Left lobe of liver (tissue), 2 donors: ENCODE results near the gene FAM153A. TPM values are rescaled to one million over a fixed set of nuclear protein-coding genes. Genes with fewer than 3 reads are reported as not detected.
"Not testable (repeated sequence)": the region's sequence is repeated elsewhere in the genome, so short reads cannot be mapped to it uniquely, and the experiment has no call there.

ENCODE experiments used
- ATAC-seq: fragments of 200-7000 bp; cut with Tn5 transposase; one replicate; pipeline ENCODE4 v1.9.1; 2020; ENCODE audit warnings: mild to moderate bottlenecking, moderate library complexity
- DNase-seq: peaks from one replicate; pipeline ENCODE4 v3.0.0-alpha.2; 2020; ENCODE audit warnings: low spot score
- total RNA-seq: library from RNA; stranded (reverse); gene quantifications from one replicate; pipeline ENCODE4 v1.2.1, GENCODE V29; 2021
- donor health status: DM: no; HTN: no; CAD: no; lungs with moderate emphysema.
- donor health status: DM: no; HTN: yes; CAD: no.

Gene FAM153A
- total RNA-seq, result 0.73 TPM

DNA sequence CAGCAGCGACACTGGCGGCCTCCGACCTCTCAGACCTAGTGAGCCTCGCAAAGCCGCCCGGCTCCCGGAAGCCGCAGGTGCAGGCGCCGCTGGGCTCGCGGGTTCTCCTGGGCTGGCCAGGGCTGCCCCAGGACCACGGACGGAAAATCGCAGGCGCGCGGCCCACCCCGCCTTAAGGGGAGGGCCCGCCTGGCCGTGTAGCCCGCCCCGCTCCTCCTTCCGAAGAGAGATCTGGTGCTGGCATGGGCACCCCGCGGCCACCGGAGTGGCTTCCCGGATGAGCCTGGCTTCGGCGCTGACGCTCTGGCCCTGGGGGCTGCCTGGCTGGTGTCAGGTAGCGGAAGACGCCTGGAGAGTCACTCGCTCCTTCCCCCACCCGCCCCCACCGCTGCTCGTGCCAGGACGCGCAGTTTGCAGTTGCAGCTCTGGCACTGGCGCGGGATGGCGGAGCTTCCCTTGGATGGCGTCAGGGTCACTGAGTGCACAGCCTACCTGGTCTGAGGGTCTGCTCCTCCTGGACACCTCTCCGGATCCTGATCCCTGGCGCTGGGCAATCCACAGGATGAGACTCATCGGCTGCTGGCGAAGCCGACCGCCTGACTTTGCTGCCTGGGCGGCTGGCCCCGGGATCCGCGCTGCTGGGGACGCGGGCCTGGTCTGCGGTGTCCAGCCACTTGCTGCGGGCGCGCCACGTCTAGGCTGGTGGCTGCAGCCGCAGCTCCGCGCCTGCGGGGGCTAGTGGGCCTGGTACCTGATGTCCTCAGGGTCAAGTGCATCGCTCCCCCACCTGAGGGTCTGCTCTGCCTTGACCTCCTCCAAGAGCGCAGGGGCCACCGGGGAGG is at the start of gene FAM153A:
FAM153A (minus strand) TSS at position 108 of the 842 bp plus-strand sequence.
- not testable (repeated sequence) for DNase-seq
- ATAC-seq, result peak; percentile 15

DNA sequence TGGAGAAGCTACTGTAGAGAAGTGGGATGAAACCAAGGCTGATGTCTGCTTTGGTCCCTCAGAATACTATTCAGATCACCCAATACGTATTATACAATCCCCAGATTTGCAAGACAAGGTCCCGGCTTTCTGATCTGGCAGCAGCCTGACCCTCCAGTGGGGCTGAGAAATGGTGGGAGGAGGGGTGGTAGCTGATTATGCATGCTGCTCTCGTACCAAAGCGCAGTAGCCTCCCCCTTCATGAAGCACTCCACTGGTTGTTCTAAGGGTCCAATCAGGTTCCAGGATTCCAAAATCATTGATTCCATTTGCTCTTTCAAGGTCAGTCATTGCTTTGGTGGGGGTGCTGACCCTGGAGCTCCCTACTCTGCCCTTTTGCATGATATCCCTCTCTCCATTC is 49.6 kb upstream of the FAM153A start:
- not testable (repeated sequence) for ATAC-seq, DNase-seq

DNA sequence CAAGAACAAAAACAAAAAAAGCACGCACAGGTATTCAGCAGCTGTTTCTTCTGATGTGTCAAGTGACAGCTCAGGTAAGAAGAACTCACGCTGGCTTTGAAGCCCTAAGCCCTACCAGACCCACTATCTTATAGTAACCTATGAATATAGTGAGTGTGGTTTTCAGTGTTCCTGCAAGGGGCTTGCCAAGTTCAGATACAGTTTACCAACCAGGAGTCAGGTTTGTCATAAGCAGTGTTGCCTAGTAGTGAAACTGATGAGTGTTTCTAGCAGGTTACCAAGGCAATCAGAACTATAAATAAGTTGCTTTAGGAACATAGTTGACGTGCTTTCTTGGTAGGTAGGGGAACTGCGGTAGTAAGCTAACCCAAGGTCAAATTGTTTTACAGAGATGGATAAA is 43.4 kb upstream of the FAM153A start:
- ATAC-seq, DNase-seq: not testable (repeated sequence)

DNA sequence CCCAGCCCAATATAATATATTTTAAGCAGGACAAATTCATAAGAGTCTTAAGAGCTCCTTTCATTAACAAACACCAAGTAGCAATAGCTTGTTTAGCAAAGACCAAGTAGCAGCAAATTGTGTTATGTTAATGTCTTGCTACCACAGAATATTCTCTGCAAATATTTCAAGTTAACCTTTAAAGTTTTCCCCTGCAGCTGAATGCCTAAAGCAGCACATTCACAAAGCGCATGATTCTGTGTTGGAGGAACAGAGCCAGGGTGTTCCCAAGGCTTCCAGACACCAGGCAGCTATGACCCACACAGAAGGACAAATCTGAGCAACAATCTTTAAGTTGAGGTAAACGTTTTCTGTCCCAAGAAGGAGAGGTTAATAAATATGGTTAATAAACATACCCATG is 42.1 kb upstream of the FAM153A start:
- not testable (repeated sequence) for DNase-seq, ATAC-seq

DNA sequence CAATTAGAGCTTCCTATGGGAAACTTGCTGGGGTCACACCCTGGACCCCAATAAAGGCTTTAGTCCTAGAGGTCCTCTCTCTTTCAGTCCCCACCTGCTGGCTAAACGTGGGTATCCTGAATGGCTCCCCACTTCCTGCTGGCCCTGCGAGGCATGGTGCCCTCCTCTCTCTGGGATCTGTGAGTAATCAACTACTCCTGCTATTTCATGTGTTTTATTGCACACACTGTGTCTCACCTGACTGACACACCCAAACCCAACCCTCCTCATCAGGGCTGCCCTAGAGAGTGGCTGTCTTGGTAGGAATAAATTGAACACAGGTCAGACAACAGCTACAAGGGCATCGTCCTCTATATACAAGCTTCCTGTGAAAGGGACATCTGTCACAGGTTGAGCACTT is 39.8 kb upstream of the FAM153A start:
- DNase-seq, ATAC-seq: not testable (repeated sequence)

DNA sequence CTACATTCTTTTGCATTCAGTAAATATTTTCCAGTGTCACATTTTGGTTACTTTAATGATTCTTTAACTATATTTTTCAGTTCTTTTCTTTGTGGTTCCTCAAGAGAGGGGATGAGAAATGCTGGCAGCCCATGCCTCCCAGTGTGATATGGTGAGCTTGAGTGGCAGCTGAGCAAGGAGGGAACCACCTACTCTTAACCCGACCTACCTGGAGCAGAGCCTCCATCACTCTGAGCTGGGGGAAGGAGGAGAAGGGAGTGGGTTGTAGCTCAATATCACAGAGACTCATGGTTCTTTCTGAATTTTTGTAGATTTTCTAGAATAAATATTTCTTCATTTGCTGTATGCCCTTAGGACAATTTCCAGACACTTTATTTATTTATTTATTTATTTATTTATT is 37.0 kb upstream of the FAM153A start:
- not testable (repeated sequence) for ATAC-seq, DNase-seq

DNA sequence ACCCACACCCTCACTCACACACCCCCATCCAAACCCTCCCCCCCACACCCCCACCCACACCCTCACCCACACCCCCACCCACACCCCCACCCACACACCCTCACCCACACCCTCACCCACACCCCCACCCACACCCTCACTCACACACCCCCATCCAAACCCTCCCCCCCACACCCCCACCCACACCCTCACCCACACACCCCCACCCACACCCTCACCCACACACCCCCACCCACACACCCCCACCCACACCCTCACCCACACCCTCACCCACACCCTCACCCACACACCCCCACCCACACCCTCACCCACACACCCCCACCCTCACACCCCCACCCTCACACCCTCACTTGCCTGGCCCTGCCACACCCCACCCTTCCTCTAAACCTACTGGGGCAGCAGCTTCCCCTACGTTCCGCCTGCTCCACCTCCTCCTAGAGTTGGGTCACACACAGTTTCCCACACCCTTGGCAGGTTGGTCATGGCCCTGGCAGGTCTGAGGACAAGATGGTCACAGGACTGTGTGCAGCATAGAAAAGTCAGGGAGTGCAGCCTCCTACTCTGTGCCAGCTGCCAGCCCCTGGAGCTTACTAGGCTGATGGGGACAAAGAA is 30.2 kb upstream of the FAM153A start:
- not testable (repeated sequence) for ATAC-seq

DNA sequence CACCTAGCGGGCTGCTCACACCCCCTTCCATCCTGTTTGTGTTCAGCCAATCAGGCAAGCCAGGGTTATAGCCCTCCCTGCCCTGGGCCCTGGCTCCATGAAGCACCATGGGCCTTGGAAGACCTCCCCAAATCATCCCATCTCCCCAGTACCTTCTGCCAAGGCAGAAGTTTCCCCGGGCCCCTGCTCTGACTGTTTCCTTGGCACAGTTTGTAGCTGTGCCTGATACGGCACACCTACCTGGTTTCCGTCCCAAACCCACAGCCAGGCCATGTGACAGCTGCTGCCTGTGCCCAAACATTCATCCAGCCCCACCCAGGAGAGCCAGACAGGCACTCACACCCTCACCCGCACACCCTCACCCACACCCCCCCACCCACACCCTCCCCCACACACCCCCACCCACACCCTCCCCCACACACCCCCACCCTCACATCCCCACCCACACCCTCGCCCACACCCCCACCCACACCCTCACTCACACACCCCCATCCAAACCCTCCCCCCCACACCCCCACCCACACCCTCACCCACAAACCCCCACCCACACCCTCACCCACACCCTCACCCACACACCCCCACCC is 29.6 kb upstream of the FAM153A start:
- ATAC-seq, DNase-seq: not testable (repeated sequence)

More for the DNA sequence above, 30.2 kb upstream of the FAM153A start:
- DNase-seq, result not testable (repeated sequence)

DNA sequence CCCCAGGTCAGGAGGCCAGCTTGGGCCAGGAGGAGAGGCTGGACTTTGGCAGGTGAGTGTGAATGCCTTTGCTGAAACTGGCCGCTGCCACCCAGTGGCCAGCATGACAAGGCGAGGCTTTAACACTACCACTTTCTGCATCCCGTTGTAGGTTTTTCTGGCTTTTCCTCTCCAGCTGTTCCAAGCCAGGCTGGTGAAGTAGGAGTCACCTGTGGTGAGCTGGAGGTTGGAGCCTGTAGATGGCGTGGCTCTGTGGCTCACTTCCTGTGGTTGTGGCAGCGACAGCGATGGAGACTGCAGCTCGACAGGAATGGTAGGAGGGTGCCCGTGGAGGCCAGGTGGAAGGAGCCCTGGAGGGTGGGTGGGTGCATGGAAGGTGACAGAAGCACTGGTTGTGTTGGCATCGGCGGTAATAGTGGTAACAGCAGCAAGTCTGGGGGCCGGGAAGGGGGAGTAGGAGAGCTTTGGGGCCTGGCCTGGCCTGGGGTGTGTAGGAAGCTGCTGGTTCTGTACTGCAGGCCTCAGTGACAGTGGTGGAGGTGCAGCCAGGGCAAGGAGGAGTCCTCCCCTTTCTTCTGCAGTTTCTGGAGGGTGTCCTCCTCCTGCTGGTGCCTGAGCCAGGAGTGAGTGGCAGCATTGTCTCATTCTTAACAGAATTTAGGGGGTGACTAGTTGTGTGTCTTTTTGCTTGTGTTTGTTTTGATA is 26.7 kb upstream of the FAM153A start:
- peak; percentile 93 for ATAC-seq
- not testable (repeated sequence) for DNase-seq

DNA sequence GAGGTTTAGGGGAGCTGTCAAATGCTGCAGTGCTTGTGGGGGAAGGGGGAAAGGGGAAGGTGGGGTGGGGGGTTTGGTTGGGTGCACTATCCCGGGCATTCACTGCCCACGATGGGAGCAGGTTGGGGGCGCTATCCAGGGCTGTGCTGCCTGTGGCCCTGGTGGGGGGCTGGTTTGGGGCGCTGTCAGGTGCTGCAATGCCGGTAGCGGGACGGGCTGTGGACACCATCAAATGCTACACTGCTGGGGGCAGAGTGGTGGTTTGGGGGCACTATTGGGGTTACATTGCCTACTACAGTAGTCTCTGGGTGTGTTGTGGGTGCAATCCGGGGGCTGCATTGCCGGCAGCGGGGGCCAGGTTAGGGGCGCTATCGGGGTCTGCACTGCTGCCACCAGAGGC is 25.7 kb upstream of the FAM153A start:
- ATAC-seq, DNase-seq: not testable (repeated sequence)

DNA sequence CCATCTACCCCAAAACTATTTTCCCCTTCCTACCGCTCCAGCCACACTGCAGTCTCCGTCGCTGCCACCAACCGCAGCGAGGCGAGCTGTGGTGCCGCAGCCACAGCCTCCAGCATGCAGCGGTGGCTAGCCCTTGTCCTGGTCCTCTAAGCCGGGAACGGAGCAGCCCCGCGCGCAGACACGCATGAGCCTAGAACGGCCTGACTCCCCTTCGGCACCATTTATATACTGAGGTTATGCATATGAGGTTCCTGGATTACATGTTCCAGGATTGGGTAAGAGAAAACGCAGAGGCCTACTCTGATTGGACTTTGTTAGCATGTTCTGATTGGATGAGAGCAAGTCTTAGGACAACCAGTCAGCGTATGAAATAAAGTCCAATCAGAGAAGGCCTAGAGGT is 24.6 kb upstream of the FAM153A start:
- DNase-seq, ATAC-seq: not testable (repeated sequence)

DNA sequence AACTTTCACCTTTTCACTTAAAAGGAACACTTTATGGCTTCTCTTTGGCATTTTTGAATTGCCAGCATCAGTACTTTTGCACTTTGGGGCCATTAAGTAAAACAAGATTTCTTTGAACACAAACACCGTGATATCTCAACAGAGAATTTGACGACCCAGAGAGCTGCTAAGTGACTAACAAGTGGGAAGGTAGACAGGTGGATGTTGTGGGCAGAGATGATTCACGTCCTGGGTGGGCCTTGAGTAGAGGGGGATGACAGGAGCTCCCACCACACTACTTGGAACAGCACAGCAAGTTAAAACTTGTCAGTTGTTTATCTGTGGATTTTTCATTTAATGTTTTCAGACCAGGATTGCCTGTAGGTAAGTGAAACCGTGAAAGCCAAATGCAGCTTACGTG is 18.7 kb upstream of the FAM153A start:
- ATAC-seq, result not testable (repeated sequence)

DNA sequence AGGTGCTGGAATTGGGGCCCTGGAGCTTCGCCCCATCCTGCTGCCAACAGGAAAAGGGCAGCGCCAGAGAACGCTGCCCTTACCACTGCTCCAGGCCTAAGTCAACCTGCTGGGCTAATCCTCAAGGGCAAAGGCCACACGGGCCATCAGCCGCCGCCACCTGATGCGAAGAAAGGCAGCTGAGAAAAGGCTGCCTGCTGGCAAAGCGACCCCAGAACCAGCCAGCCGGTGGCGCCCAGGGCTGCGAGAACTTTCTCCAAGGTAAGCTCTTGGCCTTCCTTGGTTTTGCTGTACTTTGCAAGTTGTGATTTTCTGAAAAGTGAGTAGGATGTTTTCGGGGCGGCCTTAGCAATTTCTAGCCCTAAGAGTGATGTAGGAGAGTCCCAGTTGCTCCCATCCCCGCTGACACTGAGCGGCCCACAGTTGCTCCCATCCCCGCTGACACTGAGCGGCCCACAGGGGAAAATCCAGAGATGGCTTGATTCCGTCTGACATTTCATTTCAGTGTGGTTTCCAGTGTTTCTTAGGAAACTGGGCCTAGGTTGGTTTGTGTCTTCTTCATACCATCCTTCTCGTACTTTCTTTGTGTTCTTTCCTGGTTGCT is 15.6 kb upstream of the FAM153A start:
- not testable (repeated sequence) for ATAC-seq, DNase-seq

More for the DNA sequence above, 18.7 kb upstream of the FAM153A start:
- DNase-seq, result not testable (repeated sequence)

DNA sequence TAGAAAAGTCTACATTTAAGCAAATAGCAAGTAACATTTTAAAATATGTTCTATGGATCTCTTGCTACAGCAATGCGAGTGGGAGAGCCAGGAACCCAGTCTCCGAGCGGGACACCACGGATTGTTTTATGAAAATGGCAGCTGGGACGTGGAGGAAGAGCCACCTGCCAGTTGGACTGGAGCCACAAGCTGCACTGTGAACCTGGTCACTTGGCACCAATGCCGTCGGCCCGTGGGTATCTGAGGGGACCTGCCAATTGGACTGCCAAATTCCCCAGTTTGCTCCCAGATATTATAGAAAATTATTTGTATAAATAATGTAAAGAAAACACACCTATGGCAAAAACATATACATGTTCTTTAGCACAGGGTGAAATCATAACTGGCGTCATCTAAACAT is 10.6 kb upstream of the FAM153A start:
- not testable (repeated sequence) for ATAC-seq, DNase-seq

DNA sequence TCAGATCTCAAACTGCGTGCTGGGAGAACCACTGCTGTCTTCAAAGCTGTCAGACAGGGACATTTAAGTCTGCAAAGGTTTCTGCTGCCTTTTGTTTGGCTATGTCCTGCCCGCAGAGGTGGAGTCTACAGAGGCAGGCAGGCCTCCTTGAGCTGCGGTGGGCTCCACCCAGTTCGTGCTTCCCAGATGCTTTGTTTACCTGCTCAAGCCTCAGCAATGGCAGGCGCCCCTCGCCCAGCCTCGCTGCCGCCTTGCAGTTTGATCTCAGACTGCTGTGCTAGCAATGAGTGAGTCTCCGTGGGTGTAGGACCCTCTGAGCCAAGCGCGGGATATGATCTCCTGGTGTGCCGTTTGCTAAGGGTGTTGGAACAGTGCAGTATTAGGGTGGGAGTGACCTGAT is 8.9 kb upstream of the FAM153A start:
- ATAC-seq, DNase-seq: not testable (repeated sequence)

DNA sequence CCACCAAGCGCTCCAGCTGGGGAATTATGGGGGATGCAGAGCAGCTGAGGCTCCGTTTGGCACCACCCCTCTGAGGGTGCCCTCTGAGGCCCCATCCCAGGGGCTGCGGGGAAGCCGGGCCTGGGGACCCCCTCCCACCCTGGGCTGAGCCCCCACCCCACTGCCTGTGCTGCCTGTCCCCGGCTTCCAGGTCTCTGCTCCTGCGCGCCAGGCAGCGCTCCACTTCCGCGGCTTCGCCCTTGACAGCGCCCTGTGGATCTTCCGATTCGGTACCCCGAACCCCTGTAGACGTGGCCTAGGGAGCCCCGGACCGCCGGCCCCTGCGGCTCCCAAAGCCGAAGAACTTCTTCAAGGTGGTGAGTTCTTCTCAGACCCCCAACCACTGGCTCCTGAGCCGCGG is 530 bp downstream of the FAM153A start:
- ATAC-seq, DNase-seq: not testable (repeated sequence)

DNA sequence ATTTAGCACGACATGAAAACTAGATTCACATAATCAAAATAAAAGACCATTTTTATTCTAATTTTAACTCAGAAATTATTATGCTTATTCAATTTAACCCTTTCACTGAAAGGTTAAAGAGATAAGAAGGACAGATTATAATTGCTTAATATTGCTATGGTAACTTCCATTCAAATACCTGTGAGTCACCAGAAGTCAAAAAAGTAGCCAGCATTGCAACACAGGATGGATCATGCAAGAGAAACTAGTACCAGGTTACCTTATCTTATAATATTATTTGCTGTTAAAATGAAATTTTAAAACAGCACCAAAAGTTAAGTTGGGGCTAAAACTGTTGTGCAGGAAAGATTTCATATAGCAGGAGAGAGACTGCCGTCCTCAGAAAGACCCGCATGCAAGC is 11.5 kb downstream of the FAM153A start:
- not testable (repeated sequence) for ATAC-seq, DNase-seq

DNA sequence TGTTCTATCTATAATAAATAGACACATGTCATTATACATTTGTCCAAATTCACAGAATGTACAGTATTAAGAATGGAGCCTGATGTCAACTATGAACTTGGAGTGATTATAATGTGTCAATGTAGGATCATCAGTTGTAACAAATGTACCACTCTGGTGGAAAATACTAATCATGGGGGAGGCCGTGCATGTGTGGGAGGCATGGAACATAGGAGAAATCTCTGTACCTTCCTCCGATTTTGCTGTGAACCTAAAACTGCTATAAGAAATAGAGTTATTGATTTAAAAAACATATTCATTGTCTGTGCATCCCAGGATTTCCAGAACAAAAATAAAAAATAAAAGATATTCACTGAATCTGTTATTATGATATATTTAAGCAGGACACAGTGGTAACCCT is 12.1 kb downstream of the FAM153A start:
- not testable (repeated sequence) for DNase-seq, ATAC-seq

DNA sequence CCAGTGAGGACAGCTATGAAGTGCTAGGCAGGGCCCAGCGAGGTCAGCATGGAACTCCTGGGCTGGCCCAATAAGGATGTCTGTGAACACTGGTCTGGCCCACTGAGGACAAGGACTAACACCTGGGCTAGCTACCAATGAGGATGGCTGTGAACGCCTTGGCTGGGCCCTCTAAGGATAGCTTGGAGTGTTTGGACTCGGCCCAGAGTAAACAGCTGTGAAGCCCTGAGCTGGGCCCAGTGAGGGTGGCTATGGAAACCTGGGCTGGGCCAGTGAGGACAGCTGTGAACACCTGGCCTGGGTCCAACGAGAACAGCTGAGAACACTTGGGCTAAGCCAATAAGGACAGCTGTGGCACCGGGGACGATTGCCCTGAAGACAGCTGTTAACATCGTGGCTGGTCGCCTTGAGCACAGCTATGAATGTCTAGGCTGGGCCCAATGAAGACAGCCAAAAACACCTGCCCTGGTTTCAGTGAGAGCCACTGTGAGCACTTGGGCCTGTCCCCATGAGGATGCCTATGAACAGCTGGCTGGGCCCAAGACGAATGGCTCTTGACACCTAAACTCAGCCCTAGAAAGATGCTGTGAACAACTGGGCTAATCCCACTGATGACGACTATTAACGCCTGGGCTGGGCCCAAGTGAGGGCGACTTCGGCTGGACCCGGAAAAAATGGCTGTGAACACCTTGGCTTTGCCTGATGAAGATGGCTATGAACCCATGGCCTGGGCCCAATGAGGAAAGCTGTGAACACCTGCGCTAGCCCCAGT is 18.8 kb downstream of the FAM153A start:
- not testable (repeated sequence) for DNase-seq, ATAC-seq
